Measurements from ENCODE around the gene VPS4B. TPM values are rescaled to one million over a fixed set of nuclear protein-coding genes. Genes with fewer than 3 reads are reported as not detected.

Gene VPS4B
- total RNA-seq, 4 donors from 2014 or later: 25.7 to 32.1 (median 29.4) TPM

- H3K4me3 ChIP-seq: no peak overlapping the region
- no peak for DNase-seq (ENCODE audit: extremely low spot score)
- intact Hi-C loops (cut with DNase I): no loop called here
- no peaks in the 10 kb centered on the region for H3K27me3 ChIP-seq
- TF ChIP-seq CTCF (IDR thresholded peaks at IDR 0.05): no peak
- TF ChIP-seq EP300 (IDR thresholded peaks at IDR 0.05): no peak
- TF ChIP-seq POLR2AphosphoS5 (IDR thresholded peaks at IDR 0.05): no peak
- no peak for TF ChIP-seq POLR2A (IDR thresholded peaks at IDR 0.05; ENCODE audit: low read depth)
- WGBS: 55% methylated on average over 9 of the region's 9 CpGs
- H3K36me3 ChIP-seq: no peaks in the 10 kb centered on the region
- H3K4me1 ChIP-seq: peaks cover 0 to 6% (median 0%) of the 10 kb centered on the region in 4 donors
- no peak overlapping the region for H3K27ac ChIP-seq (replicated peaks in 1 of 4)
- no peaks in the 10 kb centered on the region for H3K9me3 ChIP-seq
These were observed 29.8 kb upstream of the VPS4B start for GRCh38 chr18:63451799-63452660.

GRCh38 chr18:63449426-63449825 lies 27.1 kb upstream of the VPS4B start:
- Histone ChIP-seq H3K36me3 (no peaks in the 10 kb centered on the region), H3K4me1 (peaks cover 0 to 6% (median 0%) of the 10 kb centered on the region in 4 donors), H3K9me3 (no peaks in the 10 kb centered on the region), H3K27me3 (no peaks in the 10 kb centered on the region), H3K4me3 (no peak overlapping the region), H3K27ac (replicated peaks in 1 of 4) (no peak overlapping the region)
- intact Hi-C loops (cut with DNase I): no loop called here
- DNase-seq (ENCODE audit: extremely low spot score): no peak
- WGBS: 96% methylated on average over 4 of the region's 4 CpGs
- no peak for TF ChIP-seq CTCF (IDR thresholded peaks at IDR 0.05)
- TF ChIP-seq EP300 (IDR thresholded peaks at IDR 0.05): no peak
- no peak for TF ChIP-seq POLR2A (IDR thresholded peaks at IDR 0.05; ENCODE audit: low read depth)
- no peak for TF ChIP-seq POLR2AphosphoS5 (IDR thresholded peaks at IDR 0.05)

- H3K27me3 ChIP-seq: no peaks in the 10 kb centered on the region
- no peak overlapping the region for H3K27ac ChIP-seq (replicated peaks in 1 of 4)
- no peak overlapping the region for H3K4me3 ChIP-seq
- intact Hi-C loops (cut with DNase I): no loop called here
- DNase-seq (ENCODE audit: extremely low spot score): no peak
- H3K36me3 ChIP-seq: no peaks in the 10 kb centered on the region
- no peaks in the 10 kb centered on the region for H3K9me3 ChIP-seq
- 85% methylated on average over 5 of the region's 5 CpGs for WGBS
- peaks cover 0 to 4% (median 0%) of the 10 kb centered on the region in 4 donors for H3K4me1 ChIP-seq
- no peak for TF ChIP-seq CTCF (IDR thresholded peaks at IDR 0.05)
- no peak for TF ChIP-seq EP300 (IDR thresholded peaks at IDR 0.05)
- no peak for TF ChIP-seq POLR2A (IDR thresholded peaks at IDR 0.05; ENCODE audit: low read depth)
- TF ChIP-seq POLR2AphosphoS5 (IDR thresholded peaks at IDR 0.05): no peak
These were observed 24.8 kb upstream of the VPS4B start for GRCh38 chr18:63447066-63447465.

- TF ChIP-seq POLR2AphosphoS5 (IDR thresholded peaks at IDR 0.05) (no peak), CTCF (IDR thresholded peaks at IDR 0.05) (no peak), POLR2A (IDR thresholded peaks at IDR 0.05; ENCODE audit: low read depth) (no peak), EP300 (IDR thresholded peaks at IDR 0.05) (no peak)
- Histone ChIP-seq H3K9me3 (no peaks in the 10 kb centered on the region), H3K4me1 (peaks cover 0 to 4% (median 0%) of the 10 kb centered on the region in 4 donors), H3K36me3 (no peaks in the 10 kb centered on the region), H3K27me3 (no peaks in the 10 kb centered on the region), H3K27ac (replicated peaks in 1 of 4) (no peak overlapping the region), H3K4me3 (no peak overlapping the region)
- WGBS: 86% methylated on average over 3 of the region's 3 CpGs
- intact Hi-C loops (cut with DNase I): no loop called here
- peak; percentile 5 for DNase-seq (ENCODE audit: extremely low spot score)
These were observed 24.0 kb upstream of the VPS4B start for GRCh38 chr18:63446266-63446665.

All from esophagus muscularis mucosa (tissue), 4 donors.